PC-9 (cell line): ENCODE data around the gene CFAP251. TPM values are rescaled to one million over a fixed set of nuclear protein-coding genes. Genes with fewer than 3 reads are reported as not detected.

ENCODE experiments used
- BruUV-seq: library from RNA; stranded (reverse); fragments of 400-500 nt; replicated peaks from 2 replicates; lab custom pipeline; 2021; lab: Mats Ljungman, UMichigan
- CTCF ChIA-PET: fragments of 300-600 bp; sonication (Branson Sonifier 250); formaldehyde crosslinking; loops from one replicate; lab custom pipeline; 2022; ENCODE audit warnings: antibody characterized with exemption; lab: Charles Lee
- POLR2A ChIA-PET: fragments of 300-600 bp; sonication (Branson Sonifier 250); formaldehyde crosslinking; loops from one replicate; lab custom pipeline; 2022; ENCODE audit warnings: antibody characterized with exemption; ENCODE audit not compliant: unreplicated experiment; lab: Charles Lee
- DNase-seq, 2 experiments: peaks; one replicate each; pipeline versions ENCODE4 v3.0.0 to v3.0.0-alpha.2; 2015 to 2022; ENCODE audit warnings: mixed read lengths in 1 of 2
- H2AFZ ChIP-seq: fragments of 200-600 bp; sonication (generic); 2 replicates; pipeline ENCODE4 v1.8.1; 2017; ENCODE audit warnings: antibody characterized with exemption
- H3F3A ChIP-seq: fragments of 200-600 bp; sonication (generic); 2 replicates; pipeline ENCODE4 v1.8.1; 2017; ENCODE audit warnings: antibody characterized with exemption, mild to moderate bottlenecking, low read depth; ENCODE audit not compliant: insufficient read depth
- H3K27ac ChIP-seq: fragments of 200-600 bp; sonication (generic); 2 replicates; pipeline ENCODE4 v1.6.1; 2016; ENCODE audit warnings: mixed run types
- H3K27me3 ChIP-seq: fragments of 200-600 bp; sonication (generic); 2 replicates; pipeline ENCODE4 v1.6.1; 2016; ENCODE audit warnings: low read depth, mixed run types; ENCODE audit not compliant: insufficient read depth
- H3K36me3 ChIP-seq: fragments of 200-600 bp; sonication (generic); 2 replicates; pipeline ENCODE4 v1.6.1; 2016; ENCODE audit warnings: low read depth, mixed run types
- H3K4me1 ChIP-seq: fragments of 200-600 bp; sonication (generic); replicated peaks from 2 replicates; pipeline ENCODE4 v1.6.1; 2016; ENCODE audit warnings: mixed run types; ENCODE audit not compliant: insufficient read depth
- H3K4me2 ChIP-seq: fragments of 200-600 bp; sonication (generic); 2 replicates; pipeline ENCODE4 v1.6.1; 2017; ENCODE audit warnings: mixed run types
- H3K4me3 ChIP-seq: fragments of 200-600 bp; sonication (generic); 2 replicates; pipeline ENCODE4 v1.6.1; 2016; ENCODE audit warnings: mixed run types
- H3K79me2 ChIP-seq: fragments of 200-600 bp; sonication (generic); 2 replicates; pipeline ENCODE4 v1.6.1; 2017; ENCODE audit warnings: low read depth, mixed run types
- H3K9me2 ChIP-seq: fragments of 200-600 bp; sonication (generic); 2 replicates; pipeline ENCODE4 v1.8.1; 2017; ENCODE audit warnings: mild to moderate bottlenecking; ENCODE audit not compliant: insufficient read depth
- H3K9me3 ChIP-seq: fragments of 200-600 bp; sonication (generic); 2 replicates; pipeline ENCODE4 v1.8.1; 2016; ENCODE audit warnings: low read depth; ENCODE audit not compliant: insufficient read depth
- H4K20me1 ChIP-seq: fragments of 200-600 bp; sonication (generic); 2 replicates; pipeline ENCODE4 v1.8.1; 2017; ENCODE audit not compliant: insufficient read depth
- CTCF ChIP-seq: fragments of 200-600 bp; sonication (generic); conservative IDR thresholded peaks from 2 replicates; pipeline ENCODE4 v1.6.1; 2017; ENCODE audit warnings: mixed run types, antibody characterized with exemption, mild to moderate bottlenecking, moderate library complexity
- EZH2 ChIP-seq: fragments of 200-600 bp; sonication (generic); IDR thresholded peaks from 2 replicates; pipeline ENCODE4 v1.8.0; 2017; ENCODE audit warnings: antibody characterized with exemption, low read depth
- intact Hi-C: fragments of 100-400 bp; cut with micrococcal nuclease; formaldehyde crosslinking; loops from one replicate; pipeline ENCODE4 v1.10.0; 2022; ENCODE audit not compliant: unreplicated experiment
- total RNA-seq: library from RNA; stranded (reverse); gene quantifications from 2 replicates; pipeline ENCODE4 v1.2.3, GENCODE V29; 2021

CFAP251 gene
- total RNA-seq, 1 experiment from 2014 or later = 4.3 TPM

GRCh38 chr12:121980191-121980891, 61.9 kb downstream of the CFAP251 start:
- no peak overlapping the region for H3K4me2 ChIP-seq
- H3K36me3 ChIP-seq = no peaks in the 10 kb centered on the region
- H3K9me3 ChIP-seq = no peaks in the 10 kb centered on the region
- ChIA-PET POLR2A (no interaction called here), CTCF (interaction anchor here (0.6 kb wide), 1 partner anchor 12 kb away, joined by 3 read pairs; no protein-coding TSS in a partner anchor)
- no peaks in the 10 kb centered on the region for H3K27me3 ChIP-seq
- H3K4me1 ChIP-seq = no peaks in the 10 kb centered on the region
- H3F3A ChIP-seq = no peaks in the 10 kb centered on the region
- intact Hi-C loops = no loop called here
- H3K27ac ChIP-seq = no peak overlapping the region
- H3K9me2 ChIP-seq = no peaks in the 10 kb centered on the region
- H3K79me2 ChIP-seq = no peaks in the 10 kb centered on the region
- no peaks in the 10 kb centered on the region; the same call in 1 of the 2 replicates for H4K20me1 ChIP-seq
- no peak for DNase-seq
- BruUV-seq = no TSS peak
- H3K4me3 ChIP-seq = no peak overlapping the region
- H2AFZ ChIP-seq = no peak overlapping the region
- TF ChIP-seq CTCF (no peak), EZH2 (no peak)

- Histone ChIP-seq H3K9me3 (no peaks in the 10 kb centered on the region), H3K4me1 (no peaks in the 10 kb centered on the region), H2AFZ (no peak overlapping the region), H4K20me1 (no peaks in the 10 kb centered on the region; the same call in 1 of the 2 replicates), H3K27me3 (no peaks in the 10 kb centered on the region), H3K4me2 (no peak overlapping the region), H3K36me3 (no peaks in the 10 kb centered on the region), H3K4me3 (no peak overlapping the region), H3F3A (no peaks in the 10 kb centered on the region), H3K79me2 (no peaks in the 10 kb centered on the region), H3K27ac (no peak overlapping the region), H3K9me2 (no peaks in the 10 kb centered on the region)
- no peak for DNase-seq
- BruUV-seq = no TSS peak
- TF ChIP-seq CTCF = no peak
- no peak for TF ChIP-seq EZH2
- ChIA-PET POLR2A (no interaction called here), CTCF (interaction anchor here (0.6 kb wide), 1 partner anchor 12 kb away, joined by 3 read pairs; no protein-coding TSS in a partner anchor)
- intact Hi-C loops = no loop called here
Measured at GRCh38 chr12:121980892-121981272, 62.5 kb downstream of the CFAP251 start.

GRCh38 chr12:121981456-121981855, 63.1 kb downstream of the CFAP251 start:
- intact Hi-C loops = no loop called here
- Histone ChIP-seq H3K36me3 (no peaks in the 10 kb centered on the region), H3K9me2 (no peaks in the 10 kb centered on the region), H3K4me3 (no peak overlapping the region), H3K27me3 (no peaks in the 10 kb centered on the region), H4K20me1 (no peaks in the 10 kb centered on the region; the same call in 1 of the 2 replicates), H3K4me1 (no peaks in the 10 kb centered on the region), H3K9me3 (no peaks in the 10 kb centered on the region), H3K27ac (no peak overlapping the region), H2AFZ (no peak overlapping the region), H3K4me2 (no peak overlapping the region), H3K79me2 (no peaks in the 10 kb centered on the region), H3F3A (no peaks in the 10 kb centered on the region)
- BruUV-seq = no TSS peak
- CTCF ChIA-PET = no interaction called here
- DNase-seq = no peak
- TF ChIP-seq EZH2 (no peak), CTCF (no peak)
- POLR2A ChIA-PET = no interaction called here
